ENCODE measurements around the gene GRM8.

GRCh38 chr7:127114742-127115265 lies 137.9 kb downstream of the GRM8 start:
- no peak for TF ChIP-seq CTCF (IDR thresholded peaks at IDR 0.05 in 2 of 3, conservative IDR thresholded peaks at IDR 0.05 in 1 of 3; ENCODE audit: control insufficient read depth in 2 of 3, extremely low read depth in 1 of 3, insufficient read depth in 1 of 3, low read depth in 3 of 3, low read length in 3 of 3)
- TF ChIP-seq EZH2 (IDR thresholded peaks at IDR 0.05; ENCODE audit: borderline replicate concordance, control insufficient read depth, low read depth, low read length), result no peak
- no peak for TF ChIP-seq TCF3 (IDR thresholded peaks at IDR 0.05; ENCODE audit: borderline replicate concordance, insufficient read depth, low read depth, low read length)

All from GM12878 (cell line).